HG03460 (cell line): Measurements from ENCODE around the gene PTPN18.
A peak's percentile ranks its signal among the peaks of the same experiment; 100 is the strongest.

Experiments
- ATAC-seq: cut with Tn5 transposase; IDR thresholded peaks from one replicate; pipeline ENCODE4 v1.9.1; 2021; ENCODE audit not compliant: unreplicated experiment

Gene PTPN18

GRCh38 chr2:130339885-130340745 is 15.7 kb upstream of the PTPN18 start:
- no peak for ATAC-seq

- ATAC-seq, result peak; percentile 2
These were observed 14.3 kb upstream of the PTPN18 start for GRCh38 chr2:130341562-130342019.

- peak; percentile 77 for ATAC-seq
These were observed 13.8 kb upstream of the PTPN18 start for GRCh38 chr2:130342020-130342532.

GRCh38 chr2:130342533-130343275 is 13.2 kb upstream of the PTPN18 start, which contains the start of gene IMP4:
Gene IMP4, plus strand, starts transcription at chr2:130342897. Its CDS starts 36 bp downstream, at chr2:130342933.
- ATAC-seq, result peak; percentile 88

- ATAC-seq, result no peak
These were observed 11.3 kb upstream of the PTPN18 start for GRCh38 chr2:130344578-130344977.

GRCh38 chr2:130345091-130345490 is 10.8 kb upstream of the PTPN18 start:
- ATAC-seq, result no peak

GRCh38 chr2:130345611-130346010 is 10.2 kb upstream of the PTPN18 start:
- no peak for ATAC-seq

- ATAC-seq, result no peak
These were observed 9.7 kb upstream of the PTPN18 start for GRCh38 chr2:130346041-130346740.

- no peak for ATAC-seq
These were observed 9.2 kb upstream of the PTPN18 start for GRCh38 chr2:130346741-130347066.

- ATAC-seq, result no peak
These were observed 8.5 kb upstream of the PTPN18 start for GRCh38 chr2:130347220-130347925.

GRCh38 chr2:130349174-130349573 is 6.7 kb upstream of the PTPN18 start:
- no peak for ATAC-seq

- ATAC-seq, result no peak
These were observed 4.1 kb upstream of the PTPN18 start for GRCh38 chr2:130351711-130352110.

GRCh38 chr2:130352237-130352636 is 3.6 kb upstream of the PTPN18 start:
- ATAC-seq, result no peak

GRCh38 chr2:130353291-130354138 is 2.3 kb upstream of the PTPN18 start:
- ATAC-seq, result no peak

GRCh38 chr2:130354139-130354428 is 1.8 kb upstream of the PTPN18 start:
- no peak for ATAC-seq

GRCh38 chr2:130355172-130355577 is 681 bp upstream of the PTPN18 start:
- ATAC-seq, result peak; percentile 2

- no peak for ATAC-seq
These were observed 2.0 kb downstream of the PTPN18 start for GRCh38 chr2:130357864-130358263.

GRCh38 chr2:130358420-130359350 is 2.8 kb downstream of the PTPN18 start:
- ATAC-seq, result no peak

- ATAC-seq, result no peak
These were observed 3.6 kb downstream of the PTPN18 start for GRCh38 chr2:130359466-130359865.
